HUES6 (cell line): ENCODE measurements around the gene MRPL18.
A peak's percentile ranks its signal among the peaks of the same experiment; 100 is the strongest.

Experiments used
- H3K27ac ChIP-seq: 2 replicates; pipeline ENCODE4 v1.7.0; 2013; ENCODE audit warnings: low read depth, mild to moderate bottlenecking, low read length, inconsistent platforms
- H3K27me3 ChIP-seq: 2 replicates; pipeline ENCODE4 v1.6.1; 2013; ENCODE audit warnings: low read length; ENCODE audit not compliant: control insufficient read depth, insufficient read depth
- H3K36me3 ChIP-seq: 2 replicates; pipeline ENCODE4 v1.6.1; 2013; ENCODE audit warnings: low read length; ENCODE audit not compliant: control insufficient read depth, insufficient read depth
- H3K4me1 ChIP-seq: 2 replicates; pipeline ENCODE4 v1.6.1; 2013; ENCODE audit warnings: low read length; ENCODE audit not compliant: control insufficient read depth, insufficient read depth
- H3K4me3 ChIP-seq: 2 replicates; pipeline ENCODE4 v1.5.1; 2013; ENCODE audit warnings: low read depth, low read length
- H3K9ac ChIP-seq: one replicate; pipeline ENCODE4 v1.6.1; 2013; ENCODE audit warnings: mild to moderate bottlenecking, low read length
- H3K9me3 ChIP-seq: 2 replicates; pipeline ENCODE4 v1.6.1; 2013; ENCODE audit warnings: low read depth, low read length; ENCODE audit not compliant: control insufficient read depth, insufficient read depth

Gene MRPL18

DNA sequence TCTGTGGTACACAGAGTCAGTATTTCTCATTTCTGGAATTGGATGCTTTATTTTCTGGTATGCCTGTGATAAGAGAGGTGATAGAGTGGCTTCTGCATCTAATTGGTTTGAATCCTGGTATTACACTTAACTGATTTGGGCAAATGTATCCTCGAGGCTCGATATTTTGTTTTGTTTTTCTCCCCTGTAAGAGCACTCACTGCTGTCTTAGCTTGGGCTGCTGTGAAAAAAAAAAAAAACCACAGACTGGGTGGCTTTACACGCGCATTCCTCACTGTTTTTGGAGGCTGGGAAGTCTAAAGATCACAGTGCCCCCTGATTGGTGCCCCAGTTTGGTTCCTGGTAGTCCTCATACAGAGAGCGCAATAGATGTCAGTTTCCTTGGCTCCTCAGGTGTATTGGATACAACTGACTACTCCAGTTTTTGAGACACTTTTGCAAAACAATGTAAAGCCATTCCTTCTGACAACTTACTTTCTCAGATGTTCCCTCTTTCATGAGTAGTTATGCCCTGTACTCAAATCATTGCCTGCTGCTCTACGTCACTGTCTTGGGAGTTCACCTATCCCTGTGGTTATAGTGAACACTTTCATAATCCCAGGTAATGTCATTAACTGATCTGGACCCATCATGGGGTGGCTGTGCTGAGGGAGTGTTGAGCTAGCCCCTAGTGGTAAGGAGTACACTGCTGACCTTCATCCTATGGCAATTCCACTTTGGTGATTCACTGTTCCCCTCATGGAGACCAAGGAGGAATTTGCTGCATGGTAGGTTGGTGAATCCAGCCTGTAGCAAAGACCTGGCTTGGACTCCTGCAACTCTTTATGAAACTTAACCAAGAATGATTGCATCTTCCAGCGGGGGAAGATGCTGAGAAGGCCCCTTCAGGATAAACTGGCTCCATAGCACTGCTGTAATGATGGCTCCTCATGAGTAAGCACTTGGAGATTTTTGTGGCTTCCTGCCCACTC is 32.0 kb upstream of the MRPL18 start:
- Histone ChIP-seq H3K27ac (no peak overlapping the region; the same call in 1 of the 2 replicates), H3K9ac (no peak overlapping the region), H3K36me3 (peaks cover 59% of the 10 kb centered on the region)

GRCh38 chr6:159759645-159760044 is 30.6 kb upstream of the MRPL18 start:
- peak overlapping the region; percentile 46 for H3K27ac ChIP-seq
- H3K4me3 ChIP-seq = peak overlapping the region; percentile 6; the same call in 1 of the 2 replicates
- H3K4me1 ChIP-seq = peaks cover 22% of the 10 kb centered on the region
- no peaks in the 10 kb centered on the region for H3K27me3 ChIP-seq
- H3K9me3 ChIP-seq = no peaks in the 10 kb centered on the region
- peaks cover 55% of the 10 kb centered on the region for H3K36me3 ChIP-seq
- H3K9ac ChIP-seq = no peak overlapping the region

More for the DNA sequence above, 32.0 kb upstream of the MRPL18 start:
- no peaks in the 10 kb centered on the region for H3K27me3 ChIP-seq
- H3K4me1 ChIP-seq = peaks cover 22% of the 10 kb centered on the region
- no peak overlapping the region for H3K4me3 ChIP-seq
- no peaks in the 10 kb centered on the region for H3K9me3 ChIP-seq

DNA sequence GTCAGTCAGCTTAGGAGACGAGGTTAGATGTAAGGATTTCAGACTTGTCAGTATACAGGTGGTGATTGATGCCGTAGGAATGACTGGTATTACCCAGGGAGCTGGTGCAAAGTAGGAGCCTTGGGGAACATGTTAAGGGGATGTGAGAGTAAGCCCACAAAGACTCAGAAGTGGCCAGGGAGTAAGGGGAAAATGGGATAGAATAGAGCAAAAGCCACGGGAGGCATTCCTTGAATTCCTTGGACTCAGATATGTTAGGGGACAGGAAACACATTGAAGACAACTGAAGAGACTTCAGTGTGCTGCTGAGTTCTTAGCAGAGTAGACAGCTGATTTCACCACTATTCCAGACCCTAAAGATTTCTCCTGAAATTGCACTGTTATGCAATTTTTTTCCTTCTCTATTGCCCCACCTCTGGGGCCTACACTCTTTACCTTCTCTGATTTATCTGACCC is 29.6 kb upstream of the MRPL18 start:
- peaks cover 55% of the 10 kb centered on the region for H3K36me3 ChIP-seq
- peak overlapping the region; percentile 91 for H3K9ac ChIP-seq
- H3K4me1 ChIP-seq = peaks cover 22% of the 10 kb centered on the region
- no peaks in the 10 kb centered on the region for H3K9me3 ChIP-seq
- peak overlapping the region; percentile 98 for H3K27ac ChIP-seq
- no peaks in the 10 kb centered on the region for H3K27me3 ChIP-seq
- peak overlapping the region; percentile 82 for H3K4me3 ChIP-seq

DNA sequence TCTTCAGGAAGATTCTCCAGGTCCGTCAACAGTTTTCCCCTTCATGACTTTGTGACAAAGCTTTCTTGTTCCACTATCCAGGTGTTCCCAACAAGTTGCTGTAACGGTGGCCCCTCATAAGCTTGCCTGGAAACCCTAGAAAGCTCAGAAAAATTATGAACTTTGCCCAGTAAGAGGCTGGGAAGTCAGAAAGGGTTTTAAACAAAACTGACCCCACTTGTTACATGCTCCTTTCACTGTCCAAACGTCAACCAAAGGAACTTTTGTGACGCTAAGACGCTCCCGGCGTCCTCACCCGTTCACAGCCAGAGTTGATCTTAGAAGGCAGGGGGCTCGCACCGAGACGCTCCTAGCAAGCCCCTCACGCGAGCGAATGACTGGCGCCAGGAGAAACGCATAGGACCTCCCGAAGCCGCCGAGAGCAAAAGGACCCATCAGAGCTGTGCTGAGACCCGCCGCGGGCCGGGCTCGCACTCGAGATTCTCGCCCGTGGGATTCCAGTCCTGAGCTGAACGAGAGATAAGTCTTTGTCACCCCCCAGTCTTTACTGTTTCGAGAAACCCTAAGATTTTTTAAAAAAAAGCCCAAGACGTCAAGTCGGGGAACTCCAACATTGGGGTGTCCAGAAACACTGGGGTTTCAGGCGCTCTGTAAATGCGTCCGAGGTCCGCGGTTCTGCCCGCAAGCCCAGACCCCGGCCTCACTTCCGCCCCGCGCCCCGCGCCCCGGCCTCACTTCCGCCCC is 29.0 kb upstream of the MRPL18 start:
- Histone ChIP-seq H3K27me3 (no peaks in the 10 kb centered on the region), H3K9me3 (no peaks in the 10 kb centered on the region), H3K27ac (peak overlapping the region; percentile 98), H3K4me1 (peaks cover 22% of the 10 kb centered on the region), H3K9ac (peak overlapping the region; percentile 91), H3K4me3 (peak overlapping the region; percentile 82), H3K36me3 (peaks cover 55% of the 10 kb centered on the region)

GRCh38 chr6:159761873-159762680 is 28.2 kb upstream of the MRPL18 start, which contains the start of gene ACAT2:
Gene ACAT2 (plus strand): TSS chr6:159762045. CDS start chr6:159762088, 43 bp downstream.
- Histone ChIP-seq H3K4me3 (peak within 1 kb of the TSS; percentile 82), H3K9ac (peak within 1 kb of the TSS; percentile 91), H3K36me3 (peaks cover 55% of the 10 kb centered on the region), H3K27me3 (no peaks in the 10 kb centered on the region), H3K27ac (peak within 1 kb of the TSS; percentile 98), H3K9me3 (no peaks in the 10 kb centered on the region), H3K4me1 (peaks cover 22% of the 10 kb centered on the region)

DNA sequence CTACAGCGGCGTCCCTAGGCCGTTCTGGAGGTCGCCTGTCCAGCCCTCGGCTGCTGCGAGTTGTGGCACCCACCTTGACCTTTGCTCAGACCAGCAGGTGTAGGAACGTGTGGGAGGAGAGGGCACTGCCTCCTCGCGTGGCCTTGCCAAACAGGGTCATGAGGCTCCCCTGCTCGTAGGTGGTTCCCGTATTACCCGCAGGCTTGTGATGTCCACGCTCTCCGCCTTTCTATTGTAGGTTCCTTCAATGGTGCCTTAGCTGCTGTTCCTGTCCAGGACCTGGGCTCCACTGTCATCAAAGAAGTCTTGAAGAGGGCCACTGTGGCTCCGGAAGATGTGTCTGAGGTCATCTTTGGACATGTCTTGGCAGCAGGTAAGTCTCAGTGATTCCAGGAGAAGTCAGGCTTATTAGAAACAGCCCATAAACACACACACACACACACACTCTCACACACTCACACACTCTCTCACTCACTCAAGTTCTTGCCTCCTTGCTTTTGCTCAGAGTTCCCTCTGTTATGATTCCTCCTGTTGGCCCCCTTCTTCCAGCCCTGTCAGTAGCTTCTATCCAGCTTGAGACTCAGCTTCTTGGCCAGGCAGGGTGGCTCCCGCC is 27.5 kb upstream of the MRPL18 start:
- Histone ChIP-seq H3K9me3 (no peaks in the 10 kb centered on the region), H3K4me1 (peaks cover 22% of the 10 kb centered on the region), H3K9ac (peak overlapping the region; percentile 89), H3K36me3 (peaks cover 57% of the 10 kb centered on the region), H3K27ac (peak overlapping the region; percentile 98; the same call in 1 of the 2 replicates), H3K4me3 (peak overlapping the region; percentile 82), H3K27me3 (no peaks in the 10 kb centered on the region)

GRCh38 chr6:159766906-159767305 is 23.4 kb upstream of the MRPL18 start:
- Histone ChIP-seq H3K27me3 (no peaks in the 10 kb centered on the region), H3K4me3 (no peak overlapping the region), H3K9me3 (no peaks in the 10 kb centered on the region), H3K9ac (no peak overlapping the region), H3K36me3 (peaks cover 87% of the 10 kb centered on the region), H3K4me1 (peaks cover 5% of the 10 kb centered on the region; the same call in 1 of the 2 replicates), H3K27ac (no peak overlapping the region)

DNA sequence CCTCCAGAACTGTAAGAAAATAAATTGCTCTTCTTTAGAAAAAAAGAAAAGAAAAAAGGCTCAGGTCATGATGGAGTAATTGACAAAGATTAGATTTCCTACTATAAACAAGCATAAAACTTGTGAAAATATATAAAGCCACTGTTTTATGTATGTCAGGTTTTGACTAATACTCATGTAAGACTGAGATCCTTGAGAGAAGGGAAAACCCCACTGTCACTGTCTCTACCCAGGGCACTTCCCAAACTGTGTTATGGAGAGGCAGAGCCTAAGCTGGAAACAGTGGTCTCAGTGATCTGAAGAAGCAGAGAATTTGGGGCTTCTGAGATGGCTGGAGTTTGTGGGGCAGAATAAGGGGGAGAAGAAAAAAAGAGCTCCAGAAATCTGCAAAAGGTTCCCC is 20.8 kb upstream of the MRPL18 start:
- no peaks in the 10 kb centered on the region for H3K4me1 ChIP-seq
- no peak overlapping the region for H3K27ac ChIP-seq
- H3K4me3 ChIP-seq = no peak overlapping the region
- H3K27me3 ChIP-seq = no peaks in the 10 kb centered on the region
- no peaks in the 10 kb centered on the region for H3K9me3 ChIP-seq
- H3K9ac ChIP-seq = no peak overlapping the region
- H3K36me3 ChIP-seq = peaks cover 98% of the 10 kb centered on the region

- no peak overlapping the region for H3K9ac ChIP-seq
- peaks cover 99% of the 10 kb centered on the region for H3K36me3 ChIP-seq
Measured at GRCh38 chr6:159772196-159772595, 18.1 kb upstream of the MRPL18 start.

More at GRCh38 chr6:159772196-159772595, 18.1 kb upstream of the MRPL18 start:
- H3K4me3 ChIP-seq = no peak overlapping the region
- H3K27ac ChIP-seq = no peak overlapping the region
- H3K4me1 ChIP-seq = no peaks in the 10 kb centered on the region
- H3K27me3 ChIP-seq = no peaks in the 10 kb centered on the region
- no peaks in the 10 kb centered on the region for H3K9me3 ChIP-seq
